ENCODE data around the gene DLG2.

DNA sequence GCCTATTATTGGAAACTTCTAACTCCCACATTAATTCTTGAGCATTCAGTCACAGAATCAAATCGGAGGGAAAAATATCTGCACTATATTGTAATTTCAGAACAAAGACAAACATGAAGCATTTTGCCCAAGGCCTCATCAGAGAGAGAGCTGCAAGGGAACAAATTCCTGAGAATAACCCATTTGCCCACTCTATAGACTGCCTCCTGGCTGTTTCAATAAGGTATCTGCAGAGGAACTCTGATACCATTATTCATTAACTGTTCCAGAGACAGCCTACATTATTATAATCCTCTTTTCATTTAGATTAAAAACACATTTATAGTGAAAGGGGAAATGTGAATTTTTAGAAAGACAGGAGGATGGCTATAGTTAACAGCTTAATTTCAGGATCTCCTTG, 663.9 kb downstream of the DLG2 start:
- TF ChIP-seq BHLHE40 (IDR thresholded peaks at IDR 0.05; ENCODE audit: low read depth, low read length) = no peak
- TF ChIP-seq NFE2L2 (IDR thresholded peaks at IDR 0.05; ENCODE audit: low read depth, low read length) = no peak
- TF ChIP-seq, protein P1, sequence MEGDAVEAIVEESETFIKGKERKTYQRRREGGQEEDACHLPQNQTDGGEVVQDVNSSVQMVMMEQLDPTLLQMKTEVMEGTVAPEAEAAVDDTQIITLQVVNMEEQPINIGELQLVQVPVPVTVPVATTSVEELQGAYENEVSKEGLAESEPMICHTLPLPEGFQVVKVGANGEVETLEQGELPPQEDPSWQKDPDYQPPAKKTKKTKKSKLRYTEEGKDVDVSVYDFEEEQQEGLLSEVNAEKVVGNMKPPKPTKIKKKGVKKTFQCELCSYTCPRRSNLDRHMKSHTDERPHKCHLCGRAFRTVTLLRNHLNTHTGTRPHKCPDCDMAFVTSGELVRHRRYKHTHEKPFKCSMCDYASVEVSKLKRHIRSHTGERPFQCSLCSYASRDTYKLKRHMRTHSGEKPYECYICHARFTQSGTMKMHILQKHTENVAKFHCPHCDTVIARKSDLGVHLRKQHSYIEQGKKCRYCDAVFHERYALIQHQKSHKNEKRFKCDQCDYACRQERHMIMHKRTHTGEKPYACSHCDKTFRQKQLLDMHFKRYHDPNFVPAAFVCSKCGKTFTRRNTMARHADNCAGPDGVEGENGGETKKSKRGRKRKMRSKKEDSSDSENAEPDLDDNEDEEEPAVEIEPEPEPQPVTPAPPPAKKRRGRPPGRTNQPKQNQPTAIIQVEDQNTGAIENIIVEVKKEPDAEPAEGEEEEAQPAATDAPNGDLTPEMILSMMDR (conservative IDR thresholded peaks at IDR 0.05; ENCODE audit: low read depth, low read length) = no peak
- TF ChIP-seq RAD21 (IDR thresholded peaks at IDR 0.05; ENCODE audit: low read length) = no peak
- TF ChIP-seq POLR2A (IDR thresholded peaks at IDR 0.05; ENCODE audit: low read depth, low read length) = no peak

Measured in IMR-90 (cell line).